ENCODE measurements around the gene ELP4.

The ELP4 gene

GRCh38 chr11:31807799-31808667 is 298.5 kb downstream of the ELP4 start:
- no peak overlapping the region for H3K4me3 ChIP-seq (ENCODE audit: control insufficient read depth, low read depth, low read length)
- DNase-seq (ENCODE audit: low read depth): no peak
- no peak for TF ChIP-seq CTCF (conservative IDR thresholded peaks at IDR 0.05; ENCODE audit: control insufficient read depth, insufficient read depth, low read depth, low read length)

- no peak overlapping the region for H3K4me3 ChIP-seq (ENCODE audit: control insufficient read depth, low read depth, low read length)
- no peak for DNase-seq (ENCODE audit: low read depth)
- no peak for TF ChIP-seq CTCF (conservative IDR thresholded peaks at IDR 0.05; ENCODE audit: control insufficient read depth, insufficient read depth, low read depth, low read length)
Observed at GRCh38 chr11:31808721-31809540, 299.4 kb downstream of the ELP4 start.

- TF ChIP-seq CTCF (conservative IDR thresholded peaks at IDR 0.05; ENCODE audit: control insufficient read depth, insufficient read depth, low read depth, low read length): no peak
- DNase-seq (ENCODE audit: low read depth): no peak
- no peak overlapping the region for H3K4me3 ChIP-seq (ENCODE audit: control insufficient read depth, low read depth, low read length)
Observed at GRCh38 chr11:31809541-31809856, 299.9 kb downstream of the ELP4 start.

- peak; percentile 26 for DNase-seq (ENCODE audit: low read depth)
- H3K4me3 ChIP-seq (ENCODE audit: control insufficient read depth, low read depth, low read length): no peak overlapping the region
- TF ChIP-seq CTCF (conservative IDR thresholded peaks at IDR 0.05; ENCODE audit: control insufficient read depth, insufficient read depth, low read depth, low read length): no peak
Observed at GRCh38 chr11:31809857-31810778, 300.6 kb downstream of the ELP4 start.

- peak; percentile 28 for DNase-seq (ENCODE audit: low read depth)
- TF ChIP-seq CTCF (conservative IDR thresholded peaks at IDR 0.05; ENCODE audit: control insufficient read depth, insufficient read depth, low read depth, low read length): no peak
- no peak within 1 kb of the TSS for H3K4me3 ChIP-seq (ENCODE audit: control insufficient read depth, low read depth, low read length)
Observed at GRCh38 chr11:31810779-31811647, 301.4 kb downstream of the ELP4 start, which contains the start of gene PAX6. Gene PAX6, minus strand, starts transcription at chr11:31811322. Its CDS starts 4,911 bp downstream, at chr11:31806411.
